ENCODE results near the gene EFCAB12.

DNA sequence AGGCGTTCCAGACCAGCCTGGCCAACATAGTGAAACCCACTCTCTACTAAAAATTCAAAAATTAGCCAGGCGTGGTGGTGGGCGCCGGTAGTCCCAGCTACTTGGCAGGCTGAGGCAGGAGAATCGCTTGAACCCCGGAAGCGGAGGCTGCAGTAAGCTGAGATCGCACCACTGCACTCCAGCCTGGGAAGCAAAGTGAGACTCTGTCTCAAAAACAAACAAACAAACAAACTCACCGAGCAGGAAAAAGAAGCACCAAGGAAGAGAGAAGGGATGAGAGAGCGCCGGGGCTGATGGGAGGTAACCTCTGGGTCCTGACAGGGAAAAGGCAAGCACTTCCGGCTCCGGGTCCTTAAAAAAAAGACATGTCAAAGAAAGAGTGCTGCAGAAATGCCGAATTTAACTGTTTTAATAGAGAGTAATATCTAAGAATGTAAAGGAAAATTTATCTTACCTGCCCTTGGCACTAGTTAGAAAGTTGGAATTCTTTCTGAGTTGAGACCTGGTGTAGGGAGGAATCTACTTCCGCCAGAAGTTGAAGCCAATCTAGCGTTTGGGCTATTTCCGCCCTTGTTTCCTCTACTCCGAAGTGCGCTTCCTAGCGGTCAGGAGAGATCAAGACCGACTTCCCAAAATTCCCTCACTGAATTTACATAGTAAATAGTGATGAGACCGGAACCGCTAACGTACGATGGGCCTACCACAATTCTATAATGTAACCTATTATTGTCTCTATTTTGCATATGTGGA is 29.1 kb downstream of the EFCAB12 start:
- TF ChIP-seq, protein P1, sequence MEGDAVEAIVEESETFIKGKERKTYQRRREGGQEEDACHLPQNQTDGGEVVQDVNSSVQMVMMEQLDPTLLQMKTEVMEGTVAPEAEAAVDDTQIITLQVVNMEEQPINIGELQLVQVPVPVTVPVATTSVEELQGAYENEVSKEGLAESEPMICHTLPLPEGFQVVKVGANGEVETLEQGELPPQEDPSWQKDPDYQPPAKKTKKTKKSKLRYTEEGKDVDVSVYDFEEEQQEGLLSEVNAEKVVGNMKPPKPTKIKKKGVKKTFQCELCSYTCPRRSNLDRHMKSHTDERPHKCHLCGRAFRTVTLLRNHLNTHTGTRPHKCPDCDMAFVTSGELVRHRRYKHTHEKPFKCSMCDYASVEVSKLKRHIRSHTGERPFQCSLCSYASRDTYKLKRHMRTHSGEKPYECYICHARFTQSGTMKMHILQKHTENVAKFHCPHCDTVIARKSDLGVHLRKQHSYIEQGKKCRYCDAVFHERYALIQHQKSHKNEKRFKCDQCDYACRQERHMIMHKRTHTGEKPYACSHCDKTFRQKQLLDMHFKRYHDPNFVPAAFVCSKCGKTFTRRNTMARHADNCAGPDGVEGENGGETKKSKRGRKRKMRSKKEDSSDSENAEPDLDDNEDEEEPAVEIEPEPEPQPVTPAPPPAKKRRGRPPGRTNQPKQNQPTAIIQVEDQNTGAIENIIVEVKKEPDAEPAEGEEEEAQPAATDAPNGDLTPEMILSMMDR (IDR thresholded peaks at IDR 0.05) = peak; percentile 61 to 94 (median 86)
- TF ChIP-seq POLR2A (IDR thresholded peaks at IDR 0.05) = no peak

Data from body of pancreas (tissue), 4 donors.